Transverse colon (tissue), 4 donors: ENCODE measurements around the gene FUT7. TPM values are rescaled to one million over a fixed set of nuclear protein-coding genes. Genes with fewer than 3 reads are reported as not detected.

Experiments
- DNase-seq: peaks from one replicate; pipeline ENCODE4 v3.0.0-alpha.2; 2019
- H3K27ac ChIP-seq, 4 donors: fragments of 200-600 bp; sonication (generic); 2 replicates each; pipeline ENCODE4 v1.5.1; 2016 to 2018; ENCODE audit warnings: inconsistent platforms in 4 of 4
- H3K27me3 ChIP-seq: fragments of 200-600 bp; sonication (generic); 2 replicates; pipeline ENCODE4 v1.5.1; 2017; ENCODE audit warnings: inconsistent platforms
- H3K36me3 ChIP-seq, 4 donors: fragments of 200-600 bp; sonication (generic); 2 replicates each; pipeline ENCODE4 v1.5.1; 2017 to 2019; ENCODE audit warnings: inconsistent platforms in 4 of 4
- H3K4me1 ChIP-seq, 4 donors: fragments of 200-600 bp; sonication (generic); 2 replicates each; pipeline ENCODE4 v1.5.1; 2017 to 2020; ENCODE audit warnings: inconsistent platforms in 4 of 4
- H3K4me3 ChIP-seq, 4 donors: fragments of 200-600 bp; sonication (generic); 1 replicate in 1 of 4; 2 replicates in 3 of 4; pipeline versions ENCODE4 v1.5.1 to v1.6.1; 2017 to 2019; ENCODE audit warnings: inconsistent platforms in 4 of 4
- H3K9me3 ChIP-seq, 2 donors: fragments of 200-600 bp; sonication (generic); 2 replicates each; pipeline ENCODE4 v1.5.1; 2017 to 2019; ENCODE audit warnings: inconsistent platforms in 2 of 2
- EP300 ChIP-seq: sonication (generic); formaldehyde crosslinking; IDR thresholded peaks from one replicate; pipeline ENCODE4 v1.6.1; 2017; ENCODE audit warnings: antibody characterized with exemption, low read depth
- POLR2A ChIP-seq: fragments of 450-650 bp; IDR thresholded peaks from one replicate; pipeline ENCODE4 v1.6.1; 2016; ENCODE audit warnings: antibody characterized with exemption, mild to moderate bottlenecking, moderate library complexity
- POLR2AphosphoS5 ChIP-seq, 3 donors: sonication (generic); formaldehyde crosslinking; IDR thresholded peaks; one replicate each; pipeline ENCODE4 v1.6.1; 2016; ENCODE audit warnings: antibody characterized with exemption in 3 of 3
- WGBS, 2 donors: methylation state at CpG; one replicate each; pipeline ENCODE4 v1.1.5; 2018; ENCODE audit warnings: low coverage in 1 of 2; 5-methylcytosine and 5-hydroxymethylcytosine counted together
- in situ Hi-C, 4 donors: fragments of 200-750 bp; cut with MboI; loops; one replicate each; pipeline versions ENCODE4 v1.15.0 to v1.15.1; 2017; ENCODE audit warnings: low sequenced_read_pairs in 3 of 4, low pct_ligation_motif_present in 1 of 4, low pct_unique_long_range_greater_than_20kb in 1 of 4
- intact Hi-C: fragments of 100-400 bp; cut with DNase I; formaldehyde crosslinking; loops from one replicate; pipeline ENCODE4 v1.15.1; 2023; ENCODE audit warnings: low total_unique reads
- total RNA-seq, 4 donors: library from RNA; depleted of rRNA; stranded (reverse); fragments of >200 nt; gene quantifications; one replicate each; pipeline ENCODE4 v1.1.0, GENCODE V29; 2016
- TF ChIP-seq, protein P1 (sequence below), 5 experiments: fragments of 200-600 bp in 3 of 5; fragments of 450-650 bp in 2 of 5; sonication (generic) in 3 of 5; IDR thresholded peaks; 1 replicate in 2 of 5; 2 replicates in 3 of 5; pipeline ENCODE4 v1.5.1; 2016 to 2017; ENCODE audit warnings: antibody characterized with exemption in 5 of 5, inconsistent platforms in 3 of 5, mild to moderate bottlenecking in 2 of 5, moderate library complexity in 1 of 5

FUT7 gene
- total RNA-seq, 4 donors from 2014 or later, result not detected

DNA sequence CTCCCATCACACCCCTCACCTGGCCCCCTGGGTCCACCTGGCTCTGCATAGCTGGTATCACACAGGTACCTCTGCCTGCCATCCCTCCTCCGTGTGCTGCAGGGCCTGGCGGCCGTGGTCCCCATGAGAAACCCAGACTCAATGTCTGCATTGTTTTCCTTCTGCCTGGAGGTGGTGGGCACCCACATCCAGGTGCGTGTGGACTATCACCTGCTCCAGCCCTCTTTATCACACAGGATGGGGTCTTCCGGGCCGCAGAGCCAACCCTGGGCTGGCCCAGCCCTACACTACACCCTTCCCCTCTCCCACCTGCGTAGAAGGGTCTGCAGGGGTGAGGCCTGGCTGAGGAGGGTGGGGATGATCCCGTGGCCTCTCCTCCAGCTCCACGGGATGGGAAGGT, 7.0 kb upstream of the FUT7 start:
- 60 to 85% methylated on average over 2 to 9 of the region's 9 CpGs for WGBS, 2 donors
- Histone ChIP-seq H3K4me1 (peaks cover 10 to 21% (median 16%) of the 10 kb centered on the region in 4 donors), H3K27ac (no peak overlapping the region), H3K9me3 (no peaks in the 10 kb centered on the region), H3K36me3 (no peaks in the 10 kb centered on the region), H3K27me3 (peaks cover 6% of the 10 kb centered on the region), H3K4me3 (no peak overlapping the region)
- DNase-seq, result no peak
- intact Hi-C loops, result no loop called here
- in situ Hi-C loops, result loop anchor here in 3 of 4 donors (10.0 to 25.0 kb wide), 2 partner anchors 252 to 254 kb away; partner anchors contain the start of genes CCDC183 (in 2 of the 3) and TMEM141 (in 2 of the 3)
- no peak for TF ChIP-seq POLR2AphosphoS5 (IDR thresholded peaks at IDR 0.05)
- no peak for TF ChIP-seq EP300
- TF ChIP-seq, protein P1, sequence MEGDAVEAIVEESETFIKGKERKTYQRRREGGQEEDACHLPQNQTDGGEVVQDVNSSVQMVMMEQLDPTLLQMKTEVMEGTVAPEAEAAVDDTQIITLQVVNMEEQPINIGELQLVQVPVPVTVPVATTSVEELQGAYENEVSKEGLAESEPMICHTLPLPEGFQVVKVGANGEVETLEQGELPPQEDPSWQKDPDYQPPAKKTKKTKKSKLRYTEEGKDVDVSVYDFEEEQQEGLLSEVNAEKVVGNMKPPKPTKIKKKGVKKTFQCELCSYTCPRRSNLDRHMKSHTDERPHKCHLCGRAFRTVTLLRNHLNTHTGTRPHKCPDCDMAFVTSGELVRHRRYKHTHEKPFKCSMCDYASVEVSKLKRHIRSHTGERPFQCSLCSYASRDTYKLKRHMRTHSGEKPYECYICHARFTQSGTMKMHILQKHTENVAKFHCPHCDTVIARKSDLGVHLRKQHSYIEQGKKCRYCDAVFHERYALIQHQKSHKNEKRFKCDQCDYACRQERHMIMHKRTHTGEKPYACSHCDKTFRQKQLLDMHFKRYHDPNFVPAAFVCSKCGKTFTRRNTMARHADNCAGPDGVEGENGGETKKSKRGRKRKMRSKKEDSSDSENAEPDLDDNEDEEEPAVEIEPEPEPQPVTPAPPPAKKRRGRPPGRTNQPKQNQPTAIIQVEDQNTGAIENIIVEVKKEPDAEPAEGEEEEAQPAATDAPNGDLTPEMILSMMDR (IDR thresholded peaks at IDR 0.05), result no peak

DNA sequence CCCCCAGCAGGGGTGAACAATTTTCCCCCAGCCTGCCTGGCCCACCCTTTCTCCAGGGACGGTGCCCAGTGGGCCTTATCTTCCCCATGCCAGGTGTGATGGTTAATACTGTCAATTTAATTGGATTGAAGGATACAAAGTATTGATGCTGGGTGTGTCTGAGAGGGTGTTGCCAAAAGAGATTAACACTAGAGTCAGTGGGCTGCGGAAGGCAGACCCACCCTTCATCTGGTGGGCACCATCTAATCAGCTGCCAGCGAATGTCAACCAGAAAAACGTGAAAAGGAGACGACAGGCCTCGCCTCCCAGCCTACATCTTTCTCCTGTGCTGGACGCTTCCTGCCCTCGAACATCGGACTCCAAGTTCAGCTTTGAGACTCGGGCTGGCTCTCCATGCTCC, 5.6 kb upstream of the FUT7 start:
- TF ChIP-seq EP300, result no peak
- TF ChIP-seq, protein P1 (IDR thresholded peaks at IDR 0.05), result no peak
- TF ChIP-seq POLR2A, result no peak
- no peak for TF ChIP-seq POLR2AphosphoS5 (IDR thresholded peaks at IDR 0.05)
- Histone ChIP-seq H3K36me3 (no peaks in the 10 kb centered on the region), H3K9me3 (no peaks in the 10 kb centered on the region), H3K4me1 (peaks cover 7 to 14% (median 12%) of the 10 kb centered on the region in 4 donors), H3K27ac (no peak overlapping the region), H3K4me3 (no peak overlapping the region), H3K27me3 (no peaks in the 10 kb centered on the region)
- intact Hi-C loops (no loop called here), in situ Hi-C loops (loop anchor here in 3 of 4 donors (10.0 to 25.0 kb wide), 2 partner anchors 250 to 253 kb away; partner anchors contain the start of genes CCDC183 (in 2 of the 3) and TMEM141 (in 2 of the 3))
- 80 to 85% methylated on average over 5 to 10 of the region's 10 CpGs for WGBS, 2 donors
- DNase-seq, result no peak

DNA sequence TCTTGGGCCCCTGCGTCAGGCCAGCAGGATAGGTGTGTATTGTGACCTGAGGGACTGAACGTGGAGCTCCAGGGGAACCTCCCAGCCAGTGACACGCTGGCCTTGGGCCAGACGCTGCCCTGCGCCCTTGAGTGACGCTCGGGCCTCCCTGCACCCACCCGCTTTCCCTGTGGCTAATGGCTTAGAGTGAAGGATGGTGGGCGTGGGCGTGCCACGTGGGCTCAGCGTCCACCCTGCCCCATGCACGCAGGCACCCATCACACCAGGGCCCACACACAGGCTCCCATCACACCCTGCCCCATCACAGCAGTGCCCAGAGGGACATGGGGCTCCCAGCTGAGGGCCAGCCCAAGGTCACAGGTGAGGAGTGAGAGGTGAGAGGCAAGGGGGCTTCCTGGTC, 5.1 kb upstream of the FUT7 start:
- TF ChIP-seq POLR2A (no peak), POLR2AphosphoS5 (IDR thresholded peaks at IDR 0.05) (no peak), EP300 (no peak)
- TF ChIP-seq, protein P1 (IDR thresholded peaks at IDR 0.05), result no peak
- no peaks in the 10 kb centered on the region for H3K9me3 ChIP-seq
- DNase-seq, result no peak
- intact Hi-C loops, result no loop called here
- peaks cover 7 to 17% (median 12%) of the 10 kb centered on the region in 4 donors for H3K4me1 ChIP-seq
- no peak overlapping the region for H3K4me3 ChIP-seq
- WGBS, 2 donors, result 62% methylated on average over 12 of the region's 13 CpGs; no CpG with 5 or more reads in 1 of the 2 donors
- H3K27ac ChIP-seq, result no peak overlapping the region
- no peaks in the 10 kb centered on the region for H3K36me3 ChIP-seq
- H3K27me3 ChIP-seq, result no peaks in the 10 kb centered on the region
- in situ Hi-C loops, result loop anchor here in 3 of 4 donors (10.0 to 25.0 kb wide), 2 partner anchors 250 to 252 kb away; partner anchors contain the start of genes CCDC183 (in 2 of the 3) and TMEM141 (in 2 of the 3)

DNA sequence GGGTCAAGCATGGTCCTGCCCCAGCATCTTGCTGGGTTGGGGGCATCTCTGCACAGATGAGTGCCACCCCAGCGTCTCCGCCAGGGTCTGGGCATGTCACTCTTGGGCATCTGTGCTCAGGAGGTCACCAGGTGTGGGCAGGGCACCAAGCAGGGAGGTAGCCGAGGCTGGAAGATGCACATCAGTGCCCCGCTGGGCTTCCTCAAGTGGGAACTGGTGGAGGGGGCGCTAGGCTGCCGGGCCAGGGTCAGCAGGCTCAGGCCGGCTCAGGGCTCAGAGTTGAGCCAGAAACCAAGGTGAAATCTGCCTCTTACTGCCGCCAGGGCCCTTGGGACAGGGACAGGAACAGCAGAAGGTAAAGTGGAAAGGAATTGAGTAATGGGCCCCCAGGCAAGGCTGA, 4.0 kb upstream of the FUT7 start:
- TF ChIP-seq, protein P1 (IDR thresholded peaks at IDR 0.05), result no peak
- no peak for TF ChIP-seq EP300
- no peak for TF ChIP-seq POLR2A
- TF ChIP-seq POLR2AphosphoS5 (IDR thresholded peaks at IDR 0.05), result no peak
- 72% methylated on average over 8 of the region's 8 CpGs; no CpG with 5 or more reads in 1 of the 2 donors for WGBS, 2 donors
- DNase-seq, result no peak
- no peaks in the 10 kb centered on the region for H3K27me3 ChIP-seq
- no peak overlapping the region for H3K27ac ChIP-seq
- no peak overlapping the region for H3K4me3 ChIP-seq
- in situ Hi-C loops (loop anchor here in 3 of 4 donors (10.0 to 25.0 kb wide), 2 partner anchors 249 to 251 kb away; partner anchors contain the start of genes CCDC183 (in 2 of the 3) and TMEM141 (in 2 of the 3)), intact Hi-C loops (loop anchor here (2.0 kb wide), 1 partner anchor 249 kb away; no protein-coding TSS in a partner anchor)
- no peaks in the 10 kb centered on the region for H3K36me3 ChIP-seq
- H3K4me1 ChIP-seq, result peaks cover 7 to 23% (median 18%) of the 10 kb centered on the region in 4 donors
- H3K9me3 ChIP-seq, result no peaks in the 10 kb centered on the region
